ENCODE data around the gene EML6. TPM values are rescaled to one million over a fixed set of nuclear protein-coding genes. Genes with fewer than 3 reads are reported as not detected.
A peak's percentile ranks its signal among the peaks of the same experiment; 100 is the strongest.

Gene EML6
- total RNA-seq, 2 donors from 2014 or later: 3.2 to 12.1 TPM

DNA sequence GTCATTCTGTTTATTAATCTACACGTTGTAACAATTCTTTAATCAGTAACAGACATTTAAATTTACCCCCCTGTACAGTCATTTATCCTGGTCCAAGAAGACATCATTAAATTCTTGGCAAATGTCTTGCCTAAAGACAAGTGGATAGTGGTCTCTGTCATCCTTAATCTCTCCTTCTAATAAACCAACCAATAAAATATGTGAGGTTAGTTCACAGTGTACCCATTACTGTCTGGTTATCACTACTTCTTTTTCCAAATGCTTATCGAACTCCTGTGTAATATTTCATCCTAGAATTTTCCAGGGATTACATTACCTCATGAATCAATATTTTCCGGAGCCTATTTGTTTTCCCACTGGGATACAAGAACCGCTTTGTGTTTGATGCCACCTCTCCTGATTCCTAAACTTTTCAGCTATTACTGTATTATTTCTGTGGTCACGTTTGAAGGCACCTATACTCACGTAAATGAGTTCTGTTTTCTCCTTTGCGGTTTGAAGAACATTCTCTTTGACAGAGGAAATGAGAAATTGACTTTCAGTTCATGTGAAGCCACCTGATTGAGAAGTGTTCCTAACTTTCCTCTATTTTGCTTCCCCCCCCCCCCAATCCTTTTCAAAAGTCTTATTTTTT is 195.3 kb downstream of the EML6 start:
- intact Hi-C loops (cut with DNase I): no loop called here

DNA sequence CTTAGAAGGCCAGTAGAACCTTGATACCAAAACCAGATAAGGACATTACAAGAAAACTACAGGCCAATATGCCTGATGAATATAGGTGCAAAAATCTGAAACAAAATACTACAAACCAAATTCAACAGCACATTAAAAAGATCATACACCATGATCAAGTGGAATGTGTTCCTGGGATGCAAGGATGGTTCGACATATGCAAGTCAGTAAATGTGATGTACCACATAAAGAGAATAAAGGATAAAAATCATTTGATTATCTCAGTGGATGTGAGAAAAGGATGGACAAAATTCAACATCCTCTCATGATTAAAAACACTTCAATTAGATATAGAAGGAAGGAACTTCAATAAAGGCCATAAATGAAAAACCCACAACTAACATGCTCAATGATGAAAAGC is 197.2 kb downstream of the EML6 start:
- no peak for DNase-seq (ENCODE audit: low spot score)
- intact Hi-C loops (cut with DNase I): no loop called here

More for the DNA sequence above, 195.3 kb downstream of the EML6 start:
- no peak for DNase-seq (ENCODE audit: low spot score)

DNA sequence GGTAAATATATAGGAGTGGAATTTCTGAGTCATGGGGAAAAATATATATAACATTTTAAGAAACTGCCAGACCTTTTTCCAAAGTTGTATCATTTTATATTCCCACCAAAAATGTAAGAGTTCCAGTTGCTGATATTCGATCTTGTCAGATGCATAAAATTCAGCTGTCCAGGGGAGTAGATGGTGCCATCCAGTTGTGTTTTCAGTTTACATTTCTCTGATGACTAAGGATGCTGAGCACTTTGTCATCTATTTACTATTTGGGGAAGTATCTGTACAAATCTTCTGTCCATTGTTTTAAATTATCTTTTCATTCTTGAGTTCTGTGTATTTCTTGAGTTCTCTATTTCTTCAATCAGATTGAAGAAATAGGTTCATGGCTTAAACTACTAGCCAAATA is 200.7 kb downstream of the EML6 start:
- no peak for DNase-seq (ENCODE audit: low spot score)
- intact Hi-C loops (cut with DNase I): no loop called here

DNA sequence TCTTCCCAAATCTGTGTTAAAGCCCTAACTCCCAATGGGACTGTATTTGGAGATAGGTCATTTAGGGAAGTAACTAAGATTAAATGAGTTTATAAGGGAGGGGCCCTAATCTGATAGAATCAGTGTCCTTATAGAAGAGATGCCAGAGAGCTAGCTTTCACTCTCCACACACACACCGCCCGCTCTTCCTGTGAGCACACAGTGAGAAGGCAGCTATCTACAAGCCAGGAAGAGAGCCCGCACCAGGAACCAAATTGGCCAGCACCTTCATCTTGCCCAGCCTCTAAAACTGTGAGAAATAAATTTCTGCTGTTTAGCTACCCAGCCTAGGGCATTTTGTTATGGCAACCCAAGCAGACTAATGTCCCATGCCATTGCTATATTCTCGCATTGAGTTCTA is 201.6 kb downstream of the EML6 start:
- no peak for DNase-seq (ENCODE audit: low spot score)
- intact Hi-C loops (cut with DNase I): no loop called here

DNA sequence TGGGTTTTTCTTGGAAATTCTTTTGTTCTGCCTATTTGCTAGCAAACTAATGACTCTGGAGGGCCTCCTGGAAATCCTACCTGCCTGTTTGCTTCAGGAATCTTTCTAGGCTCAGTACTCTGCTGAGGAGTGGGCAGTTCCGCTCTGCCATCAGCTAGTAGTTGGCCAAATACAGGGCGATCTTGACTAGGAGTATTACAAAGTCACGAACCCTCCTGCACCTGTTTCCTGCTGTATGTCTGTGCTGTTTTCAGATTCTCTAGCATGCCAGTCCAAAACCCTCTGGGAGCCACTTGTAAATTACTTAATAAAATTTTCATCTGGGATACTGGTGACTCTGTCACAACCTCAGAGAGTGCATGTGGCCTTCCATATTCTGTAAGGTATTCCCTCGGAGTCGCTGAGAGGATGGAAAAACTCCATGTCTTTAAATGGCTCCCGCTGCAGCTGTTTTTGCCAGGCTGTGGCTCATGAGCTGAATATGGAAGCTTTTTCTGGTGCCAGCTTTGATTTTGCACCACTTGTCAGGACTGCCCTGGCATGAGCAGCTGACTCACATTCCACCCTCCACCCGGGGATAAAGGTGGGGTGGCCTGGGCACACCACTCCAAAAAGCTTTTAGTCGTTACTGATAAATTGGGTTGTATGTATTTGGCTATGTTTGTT is 203.8 kb downstream of the EML6 start:
- intact Hi-C loops (cut with DNase I): no loop called here
- no peak for DNase-seq (ENCODE audit: low spot score)

DNA sequence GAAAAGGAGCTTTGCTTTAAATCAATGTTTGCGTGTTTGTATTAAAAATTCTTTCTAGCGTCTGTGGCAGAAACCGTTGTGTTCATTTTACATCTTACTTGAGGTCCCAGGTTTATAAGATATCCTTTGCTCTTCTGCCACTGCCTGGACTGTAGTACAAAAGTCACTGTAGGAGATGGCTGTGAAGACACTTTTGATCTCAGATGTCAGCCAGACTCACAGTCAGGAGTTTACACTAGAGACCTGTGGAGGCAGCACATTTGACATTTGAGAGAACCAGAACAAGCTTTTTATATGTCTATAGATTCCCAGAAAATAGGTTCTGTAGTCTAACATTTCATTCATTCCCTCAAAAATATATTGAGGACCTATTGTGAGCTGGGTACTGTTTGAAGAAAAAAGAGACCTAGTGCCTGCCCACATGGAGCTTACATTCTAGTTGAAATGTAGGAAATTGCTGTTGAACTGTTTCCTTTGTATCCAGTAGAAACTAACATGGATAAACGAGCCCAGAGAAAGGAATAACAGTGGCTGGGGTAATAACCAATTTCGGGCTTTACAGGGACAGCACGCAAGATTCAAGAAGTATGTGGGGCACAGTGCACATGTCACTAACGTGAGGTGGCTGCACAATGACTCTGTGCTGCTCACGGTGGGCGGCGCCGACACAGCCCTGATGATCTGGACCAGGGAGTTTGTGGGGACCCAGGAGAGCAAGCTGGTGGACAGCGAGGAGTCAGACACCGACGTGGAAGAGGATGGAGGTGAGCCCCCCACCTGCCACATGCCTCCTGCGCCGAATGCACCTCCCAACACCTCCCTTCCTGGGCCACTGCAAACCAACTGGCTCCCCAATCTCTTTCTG is 204.5 kb downstream of the EML6 start:
- DNase-seq (ENCODE audit: low spot score): no peak

DNA sequence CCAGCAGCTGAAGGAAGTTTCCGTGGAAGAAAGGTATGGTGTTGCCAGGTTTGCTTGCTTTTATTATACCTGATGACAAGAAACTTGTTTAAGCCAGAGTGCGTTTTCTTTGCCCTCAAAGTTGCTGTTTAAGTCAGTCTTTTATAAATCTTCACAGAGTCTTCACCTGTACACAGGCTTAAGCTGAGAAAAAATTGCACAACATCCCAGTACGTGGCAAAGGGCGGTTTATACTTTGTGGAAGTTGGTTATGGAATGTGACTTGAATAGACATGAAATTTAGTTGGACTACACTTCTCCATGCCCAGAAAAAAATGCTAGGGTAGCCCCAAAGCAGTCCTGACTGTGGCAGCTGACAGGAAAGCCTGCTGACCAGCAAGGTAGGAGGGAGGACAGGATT is 205.3 kb downstream of the EML6 start:
- no peak for DNase-seq (ENCODE audit: low spot score)
- intact Hi-C loops (cut with DNase I): no loop called here

More for the DNA sequence above, 204.5 kb downstream of the EML6 start:
- intact Hi-C loops (cut with DNase I): no loop called here

DNA sequence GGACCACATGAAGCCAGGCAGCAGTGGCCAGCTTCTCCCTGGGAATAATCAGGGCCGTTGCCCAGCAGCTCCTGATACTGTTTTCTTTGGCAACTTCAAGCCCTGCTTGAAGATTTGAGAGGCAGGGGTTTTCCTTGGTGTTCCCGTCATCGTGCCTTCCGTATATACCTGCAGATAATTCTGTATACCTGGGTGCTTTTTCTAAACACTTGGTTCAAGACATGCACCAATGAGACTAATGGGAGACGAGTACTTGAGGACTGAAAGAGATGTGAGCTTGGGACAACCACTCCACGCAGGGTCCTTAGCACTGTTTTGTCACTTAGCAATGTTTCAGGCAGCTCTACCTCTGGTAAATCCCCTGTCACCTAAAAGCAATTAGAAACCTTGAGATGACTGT is 208.0 kb downstream of the EML6 start:
- no peak for DNase-seq (ENCODE audit: low spot score)
- intact Hi-C loops (cut with DNase I): loop anchor here in 1 of 2 donors (5.0 kb wide), 1 partner anchor 154 kb away; no protein-coding TSS in a partner anchor

DNA sequence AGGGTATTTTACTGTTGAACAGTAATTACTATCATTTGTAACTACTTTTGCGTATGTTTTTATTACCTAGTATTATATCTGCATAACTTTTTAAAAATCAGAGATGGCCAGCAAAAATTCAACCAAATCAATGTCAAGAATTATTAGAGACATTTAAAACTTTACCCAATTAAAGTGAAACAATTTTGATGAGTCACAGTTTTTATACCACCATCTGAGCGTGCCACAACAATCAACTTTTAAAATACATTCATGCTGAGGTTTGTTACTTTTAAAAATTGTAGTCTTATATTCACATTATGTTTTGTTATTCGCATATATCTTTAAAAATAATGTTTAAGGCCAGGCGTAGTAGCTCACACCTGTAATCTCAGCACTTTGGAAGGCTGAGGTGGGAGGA is 211.9 kb downstream of the EML6 start:
- intact Hi-C loops (cut with DNase I): no loop called here
- DNase-seq (ENCODE audit: low spot score): no peak

DNA sequence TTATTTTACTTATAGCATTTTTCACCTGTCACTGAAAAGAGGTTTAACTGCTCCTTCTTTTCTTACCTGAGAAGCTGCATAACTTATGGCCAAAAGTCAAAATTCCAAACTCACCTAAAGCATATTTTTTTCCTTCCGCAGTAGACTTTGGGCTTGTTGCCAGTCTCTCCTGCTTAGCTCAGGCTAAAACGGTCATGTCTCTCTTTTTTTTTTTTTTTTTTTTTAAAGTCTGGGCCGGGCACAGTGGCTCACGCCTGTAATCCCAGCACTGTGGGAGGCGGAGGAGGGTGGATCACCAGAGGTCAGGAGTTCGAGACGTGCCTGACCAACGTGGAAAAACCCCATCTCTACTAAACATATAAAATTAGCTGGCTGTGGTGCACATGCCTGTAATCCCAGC is 213.3 kb downstream of the EML6 start:
- DNase-seq (ENCODE audit: low spot score): no peak
- intact Hi-C loops (cut with DNase I): no loop called here

DNA sequence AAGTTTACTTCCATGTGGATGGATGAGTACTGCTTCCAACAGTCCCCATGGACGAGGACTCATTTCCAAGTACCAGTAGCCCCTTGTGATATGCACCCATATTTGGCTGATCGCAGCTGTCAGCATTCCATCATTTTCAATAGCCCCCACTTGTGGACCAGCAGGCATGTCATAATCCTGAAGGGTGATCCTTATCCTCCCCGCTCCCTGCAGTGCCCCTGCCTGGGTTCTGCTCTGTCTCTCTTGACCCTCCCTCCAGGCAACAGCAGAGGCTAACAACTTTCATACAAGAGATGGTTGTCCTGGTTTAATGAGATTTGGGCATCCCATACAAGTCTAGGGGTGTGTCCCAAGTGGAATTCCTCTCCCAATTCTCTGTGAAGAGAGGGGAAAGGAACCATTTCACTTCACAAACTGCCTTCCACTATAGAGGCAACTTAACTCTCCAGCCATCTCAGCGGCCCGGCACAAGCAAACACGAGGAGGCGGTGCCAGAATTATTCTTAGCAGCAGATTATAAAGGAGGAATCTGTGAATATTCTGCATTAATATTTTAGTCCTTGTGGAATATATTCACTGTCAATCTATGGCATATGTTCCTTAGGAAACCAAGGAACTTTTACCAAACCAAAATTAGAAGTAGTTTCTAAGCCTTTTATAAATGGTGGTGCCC is 216.1 kb downstream of the EML6 start:
- intact Hi-C loops (cut with DNase I): no loop called here
- no peak for DNase-seq (ENCODE audit: low spot score)

DNA sequence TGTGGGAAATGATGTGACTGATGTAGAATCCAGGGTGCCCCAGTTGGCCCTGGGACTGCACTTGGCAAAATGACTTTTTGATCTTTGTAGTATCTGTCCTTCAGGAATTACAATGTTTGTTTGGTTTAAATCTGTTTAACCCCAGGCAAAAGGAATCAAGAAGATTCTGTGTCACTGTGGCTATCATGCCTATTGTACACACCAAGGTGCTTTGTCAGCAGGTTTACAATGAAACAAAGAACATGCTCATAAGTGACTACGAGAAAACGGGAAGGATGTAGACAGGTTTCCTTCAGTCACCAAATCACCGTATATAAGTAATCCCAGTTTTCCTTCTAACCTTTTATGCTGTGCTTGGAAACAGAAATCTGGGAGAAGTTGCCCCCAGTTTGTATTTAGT is 217.3 kb downstream of the EML6 start:
- intact Hi-C loops (cut with DNase I): no loop called here

DNA sequence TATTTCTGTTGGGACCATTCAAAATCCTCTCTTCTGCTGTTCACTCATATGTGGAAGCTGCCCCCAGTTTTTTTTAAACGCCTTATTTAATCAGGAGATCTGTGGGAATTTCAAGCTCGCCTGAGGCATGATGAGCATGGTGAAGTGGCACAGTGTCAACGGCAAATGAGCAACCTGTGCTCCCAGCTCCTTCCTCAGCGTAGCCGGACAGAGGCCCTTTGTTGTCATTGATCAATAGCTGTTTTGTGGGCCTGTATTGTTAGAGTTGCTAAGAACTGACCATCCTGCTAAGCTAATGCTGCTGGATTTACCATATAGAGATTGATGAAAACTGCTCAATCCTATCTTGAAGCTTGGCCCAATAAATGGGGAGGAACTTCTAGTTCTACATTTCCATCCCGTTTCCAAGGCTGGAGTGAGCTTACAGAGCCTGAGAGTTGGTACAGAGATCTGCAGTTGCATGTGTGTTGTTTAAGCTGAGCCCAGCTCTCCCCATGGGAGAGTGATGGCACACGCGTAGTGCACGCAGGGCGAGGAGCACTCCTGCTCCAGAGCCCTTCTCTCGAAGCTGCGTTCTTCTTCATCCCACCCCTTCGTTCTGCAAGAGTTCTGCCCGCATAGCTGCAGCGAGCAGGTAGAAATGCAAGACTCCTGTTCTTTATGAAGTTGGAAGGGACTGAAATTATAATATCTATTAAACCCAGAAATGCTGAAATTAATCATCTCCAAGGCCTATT is 218.0 kb downstream of the EML6 start:
- no peak for DNase-seq (ENCODE audit: low spot score)
- intact Hi-C loops (cut with DNase I): no loop called here

More for the DNA sequence above, 217.3 kb downstream of the EML6 start:
- no peak for DNase-seq (ENCODE audit: low spot score)

DNA sequence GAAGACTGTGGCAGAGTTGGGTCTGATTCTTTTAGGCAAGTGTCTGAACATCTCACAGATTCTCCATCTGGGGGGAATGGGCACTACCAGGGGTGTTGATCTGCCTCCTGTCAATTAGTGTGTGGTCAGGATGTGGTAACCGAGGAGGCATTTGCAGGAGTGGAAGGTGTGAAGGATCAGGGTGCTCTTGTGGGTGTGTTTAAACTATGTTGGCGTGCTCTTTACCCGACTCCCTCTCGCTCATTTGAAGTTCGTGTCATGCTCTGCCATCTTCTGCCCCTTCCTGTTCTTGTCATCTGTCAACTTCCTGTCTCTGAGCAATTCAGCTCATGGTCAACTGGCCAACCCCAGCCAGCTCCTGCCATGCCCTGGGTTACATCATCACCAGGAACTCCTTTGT is 218.9 kb downstream of the EML6 start:
- no peak for DNase-seq (ENCODE audit: low spot score)
- intact Hi-C loops (cut with DNase I): no loop called here

DNA sequence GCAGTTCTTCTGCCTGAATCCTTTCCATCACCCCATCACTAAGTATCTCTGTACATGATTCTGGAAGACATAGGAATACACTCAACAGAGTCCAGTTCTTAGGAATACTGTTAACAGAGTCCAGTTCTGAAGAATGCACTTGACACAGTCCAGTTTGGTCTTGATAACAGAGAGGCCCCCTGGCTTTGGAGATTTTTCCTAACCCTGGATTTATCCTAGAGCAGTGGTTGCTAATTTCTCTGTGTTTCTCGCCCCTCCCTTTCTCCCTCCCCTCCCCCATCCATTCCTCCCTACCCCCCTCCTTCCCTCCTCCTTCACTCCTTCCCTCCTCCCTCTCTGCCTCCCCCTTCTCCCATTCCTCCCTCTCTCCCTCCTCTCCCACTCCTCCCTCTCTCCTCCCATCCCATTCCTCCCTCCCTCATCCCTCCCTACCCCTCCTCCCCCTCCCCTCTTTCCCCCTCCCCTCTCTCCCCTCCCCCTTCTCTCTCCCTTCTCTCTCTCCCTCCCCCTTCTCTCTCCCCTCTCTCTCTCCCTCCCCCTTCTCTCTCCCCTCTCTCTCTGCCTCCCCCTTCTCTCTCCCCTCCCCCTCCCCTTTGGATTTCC is 221.4 kb downstream of the EML6 start:
- intact Hi-C loops (cut with DNase I): no loop called here
- no peak for DNase-seq (ENCODE audit: low spot score)

DNA sequence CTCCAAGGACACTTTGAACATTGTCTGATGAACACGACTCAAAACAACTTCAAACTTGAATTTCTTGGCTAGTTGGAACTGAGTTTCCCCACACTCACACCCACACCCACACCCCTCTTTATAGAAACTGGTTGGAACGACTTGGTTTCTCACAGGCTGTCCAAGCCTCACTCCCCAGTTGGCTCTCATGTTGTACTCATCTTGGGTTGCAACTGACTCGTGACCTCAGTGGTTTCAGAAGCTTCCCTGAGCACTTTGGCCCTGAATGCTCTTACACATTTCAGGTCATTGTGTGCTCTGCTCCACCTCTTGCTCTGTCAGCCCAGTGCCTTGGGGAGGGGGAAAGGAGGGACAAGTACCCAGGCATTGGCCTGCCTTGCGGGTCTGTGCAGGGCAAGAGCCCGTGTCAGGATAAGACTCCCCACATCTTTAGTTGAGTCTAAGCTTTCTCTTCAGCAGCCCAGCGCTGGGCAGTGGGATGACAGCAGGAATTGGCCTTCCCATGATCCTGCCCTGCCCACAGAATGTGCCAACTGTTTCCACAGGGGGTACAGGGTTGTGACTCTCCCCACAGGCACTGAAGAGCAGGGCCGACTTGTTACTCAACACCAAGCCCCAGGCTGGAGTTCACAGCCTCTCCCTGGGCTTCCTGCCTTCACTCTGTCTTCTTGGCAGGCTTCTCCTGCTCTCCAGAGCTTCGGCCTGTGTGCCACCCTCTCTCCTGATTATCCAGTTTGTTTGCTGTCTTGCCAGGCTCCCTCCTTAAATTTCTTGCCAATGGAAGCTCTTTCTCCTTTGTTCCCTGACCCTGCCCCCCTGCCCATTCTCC is 222.1 kb downstream of the EML6 start:
- peak; percentile 87 for DNase-seq (ENCODE audit: low spot score)
- intact Hi-C loops (cut with DNase I): no loop called here

DNA sequence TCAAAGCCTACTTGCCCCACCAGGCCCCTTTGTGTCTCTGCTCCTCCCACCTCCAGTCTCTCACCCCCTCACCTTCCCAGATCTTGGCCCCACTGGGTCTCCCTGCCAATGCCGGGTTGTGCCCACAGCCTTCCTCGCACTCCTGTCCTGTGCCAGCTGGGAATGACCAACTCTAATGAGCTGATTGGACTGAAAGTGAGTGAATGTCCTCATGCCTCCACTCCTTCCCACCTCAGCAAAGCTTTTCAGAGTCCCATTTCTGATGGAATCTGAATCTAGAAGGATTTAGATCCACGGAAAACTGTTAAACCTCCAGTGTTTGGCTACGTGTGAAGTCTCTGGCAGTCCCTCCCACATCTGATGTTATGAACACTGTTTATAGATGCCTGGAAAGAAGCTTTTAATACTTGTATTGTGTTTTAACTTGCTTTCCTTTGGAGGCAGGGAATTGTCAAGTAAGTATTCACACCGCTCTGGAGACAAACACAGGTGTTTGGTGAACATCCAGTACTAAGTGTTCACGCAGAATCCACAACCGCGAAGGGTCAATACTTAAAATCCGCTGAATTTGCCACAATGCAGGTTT is 222.9 kb downstream of the EML6 start:
- intact Hi-C loops (cut with DNase I): no loop called here
- DNase-seq (ENCODE audit: low spot score): no peak

DNA sequence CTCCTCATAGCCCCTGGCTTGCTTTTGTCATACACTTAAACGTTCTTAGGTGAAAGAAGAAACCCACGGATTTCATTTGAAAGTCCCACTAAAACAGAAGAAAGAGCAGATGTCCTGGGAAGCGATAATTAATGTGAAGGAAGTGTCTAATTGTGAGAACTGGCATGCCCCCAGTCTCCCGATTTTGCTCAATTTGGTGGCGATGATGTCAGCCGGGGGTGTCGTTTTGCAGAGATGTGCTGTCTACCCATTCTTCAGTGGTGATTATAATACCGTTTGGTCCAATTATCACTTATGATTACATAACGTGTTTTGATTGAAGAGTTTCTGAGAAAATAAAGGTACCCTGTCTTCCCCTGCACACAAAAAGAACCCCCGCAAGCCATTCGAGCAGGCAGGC is 223.7 kb downstream of the EML6 start:
- no peak for DNase-seq (ENCODE audit: low spot score)
- intact Hi-C loops (cut with DNase I): no loop called here
